Lower leg skin (tissue), 4 donors: Measurements from ENCODE around the gene MEIOSIN. TPM values are rescaled to one million over a fixed set of nuclear protein-coding genes. Genes with fewer than 3 reads are reported as not detected.

ENCODE experiments used
- DNase-seq, 2 donors: peaks; one replicate each; pipeline ENCODE4 v3.0.0-alpha.2; 2019; ENCODE audit warnings: low spot score in 2 of 2
- H3K4me3 ChIP-seq: fragments of 200-600 bp; sonication (generic); 2 replicates; pipeline ENCODE4 v1.5.1; 2017; ENCODE audit warnings: mild to moderate bottlenecking, low read depth; ENCODE audit not compliant: poor library complexity, severe bottlenecking
- CTCF ChIP-seq, 3 donors: fragments of 450-650 bp; IDR thresholded peaks; one replicate each; pipeline ENCODE4 v1.5.1; 2016; ENCODE audit warnings: antibody characterized with exemption in 3 of 3, mild to moderate bottlenecking in 3 of 3, moderate library complexity in 2 of 3
- POLR2A ChIP-seq, 2 donors: fragments of 450-650 bp; IDR thresholded peaks; one replicate each; pipeline ENCODE4 v1.6.1; 2016 to 2017; ENCODE audit warnings: antibody characterized with exemption in 2 of 2, mild to moderate bottlenecking in 1 of 2, moderate library complexity in 1 of 2
- WGBS, 2 donors: methylation state at CpG; one replicate each; pipeline ENCODE4 v1.1.5; 2018; 5-methylcytosine and 5-hydroxymethylcytosine counted together
- intact Hi-C: fragments of 100-400 bp; cut with DNase I; formaldehyde crosslinking; loops from one replicate; pipeline ENCODE4 v1.15.0; 2023; ENCODE audit warnings: low total_unique reads
- total RNA-seq, 4 donors: library from RNA; depleted of rRNA; stranded (reverse); fragments of >200 nt; gene quantifications; one replicate each; pipeline ENCODE4 v1.1.0, GENCODE V29; 2016

MEIOSIN gene
- total RNA-seq, 4 donors from 2014 or later = not detected

- intact Hi-C loops = no loop called here
- TF ChIP-seq POLR2A (IDR thresholded peaks at IDR 0.05) (no peak), CTCF (IDR thresholded peaks at IDR 0.05) (peak in 1 of 3 donors; percentile 27)
- 0 to 1% methylated on average over 48 to 58 of the region's 70 CpGs for WGBS, 2 donors
- peak within 1 kb of the TSS; percentile 57 for H3K4me3 ChIP-seq
- peak; percentile 97 to 100 for DNase-seq
Measured at GRCh38 chr19:45768984-45769782, 35.9 kb downstream of the MEIOSIN start, which contains the start of gene SIX5. SIX5 (minus strand) TSS chr19:45769252; CDS start chr19:45768844, 408 bp downstream.

- peak; percentile 63 to 94 for DNase-seq
- 0% methylated on average over 23 to 27 of the region's 28 CpGs for WGBS, 2 donors
- TF ChIP-seq POLR2A (IDR thresholded peaks at IDR 0.05) (no peak), CTCF (IDR thresholded peaks at IDR 0.05) (no peak)
- H3K4me3 ChIP-seq = peak overlapping the region; percentile 21
- intact Hi-C loops = no loop called here
Measured at GRCh38 chr19:45769821-45770191, 36.6 kb downstream of the MEIOSIN start.

GRCh38 chr19:45770192-45771101 lies 37.2 kb downstream of the MEIOSIN start:
- WGBS, 2 donors = 1 to 3% methylated on average over 29 to 45 of the region's 79 CpGs
- H3K4me3 ChIP-seq = peak overlapping the region; percentile 23
- TF ChIP-seq POLR2A (IDR thresholded peaks at IDR 0.05) (no peak), CTCF (IDR thresholded peaks at IDR 0.05) (peak in 1 of 3 donors; percentile 66)
- intact Hi-C loops = no loop called here
- DNase-seq = peak; percentile 96 to 99

DNA sequence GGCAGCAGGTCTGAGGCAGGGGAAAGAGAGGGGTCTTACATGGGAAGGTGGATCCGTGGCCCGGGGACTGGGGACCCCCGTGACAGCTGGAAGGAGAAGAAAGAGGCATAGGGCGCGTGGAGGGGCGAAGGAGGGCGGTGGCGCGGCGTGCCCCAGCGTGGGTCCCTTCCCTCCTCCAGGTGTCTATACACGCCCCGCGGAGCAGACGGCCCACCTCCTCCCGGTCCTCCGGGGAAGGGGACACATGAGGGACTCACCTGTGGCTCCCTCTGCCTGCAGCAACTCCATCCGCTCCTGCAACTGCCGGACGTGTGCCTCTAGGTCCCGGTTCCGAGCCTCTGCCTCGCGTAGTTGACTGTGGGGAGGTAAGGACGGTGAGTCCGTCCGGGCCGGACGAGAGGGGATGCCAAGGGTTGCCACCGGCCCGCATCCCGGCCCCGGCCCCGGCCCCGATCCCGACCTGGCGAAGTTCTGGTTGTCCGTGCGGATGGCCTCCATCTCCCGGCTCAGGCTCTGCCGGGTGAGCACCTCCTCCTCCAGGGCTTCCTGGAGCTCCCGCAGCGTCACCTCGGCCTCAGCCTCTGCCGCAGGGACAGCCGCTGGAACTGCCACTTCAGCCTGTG lies 38.2 kb downstream of the MEIOSIN start:
- intact Hi-C loops = no loop called here
- no peak for TF ChIP-seq CTCF (IDR thresholded peaks at IDR 0.05)
- no peak for TF ChIP-seq POLR2A (IDR thresholded peaks at IDR 0.05)
- no peak for DNase-seq
- H3K4me3 ChIP-seq = no peak overlapping the region
- WGBS, 2 donors = 80 to 87% methylated on average over 35 to 43 of the region's 46 CpGs

DNA sequence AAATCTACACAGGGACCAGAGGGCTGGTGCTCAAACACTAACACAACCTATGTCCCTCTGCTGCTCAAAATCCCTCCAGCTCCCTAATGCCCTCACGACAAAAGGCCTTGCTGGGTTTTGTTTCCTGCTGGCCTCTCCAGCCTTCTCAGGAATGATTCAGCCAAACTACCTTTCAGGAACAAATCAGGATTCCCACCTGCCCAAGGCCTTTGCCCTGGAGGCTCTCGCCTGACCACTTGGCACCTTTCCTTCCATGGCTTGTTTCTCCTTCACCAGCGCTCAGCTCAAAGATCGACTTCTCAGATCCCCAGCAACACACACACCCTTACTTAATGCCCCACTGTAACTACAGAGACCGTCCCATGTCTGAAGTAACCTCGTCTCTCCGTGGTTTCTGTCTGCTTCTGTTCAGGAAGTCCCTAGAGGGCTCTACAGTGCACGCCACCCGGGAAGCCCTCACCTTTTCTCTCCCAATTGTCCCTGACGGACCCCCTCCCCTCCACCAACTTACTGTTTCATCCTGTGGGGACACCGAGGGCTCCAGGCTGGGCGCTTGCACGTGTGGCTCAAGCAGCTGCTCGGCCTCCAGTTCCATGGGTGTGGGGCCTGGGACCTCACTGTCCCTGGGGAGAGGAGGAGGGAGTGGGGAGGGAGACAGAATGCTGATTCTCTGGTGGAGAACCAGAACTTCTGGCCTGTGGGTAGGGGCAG lies 39.0 kb downstream of the MEIOSIN start:
- no peak for TF ChIP-seq POLR2A (IDR thresholded peaks at IDR 0.05)
- no peak for TF ChIP-seq CTCF (IDR thresholded peaks at IDR 0.05)
- no peak overlapping the region for H3K4me3 ChIP-seq
- no peak for DNase-seq
- WGBS, 2 donors = 79 to 87% methylated on average over 12 to 14 of the region's 14 CpGs
- intact Hi-C loops = no loop called here
